ENCODE results near the gene SMIM45.

The SMIM45 gene

GRCh38 chr22:41951898-41952474 is at the start of gene SMIM45:
SMIM45 (plus strand) TSS chr22:41952150.
- DNase-seq, result no peak
- in situ Hi-C loops (cut with MboI; ENCODE audit: low pct_unique_long_range_greater_than_20kb, low sequenced_read_pairs), result no loop called here

DNA sequence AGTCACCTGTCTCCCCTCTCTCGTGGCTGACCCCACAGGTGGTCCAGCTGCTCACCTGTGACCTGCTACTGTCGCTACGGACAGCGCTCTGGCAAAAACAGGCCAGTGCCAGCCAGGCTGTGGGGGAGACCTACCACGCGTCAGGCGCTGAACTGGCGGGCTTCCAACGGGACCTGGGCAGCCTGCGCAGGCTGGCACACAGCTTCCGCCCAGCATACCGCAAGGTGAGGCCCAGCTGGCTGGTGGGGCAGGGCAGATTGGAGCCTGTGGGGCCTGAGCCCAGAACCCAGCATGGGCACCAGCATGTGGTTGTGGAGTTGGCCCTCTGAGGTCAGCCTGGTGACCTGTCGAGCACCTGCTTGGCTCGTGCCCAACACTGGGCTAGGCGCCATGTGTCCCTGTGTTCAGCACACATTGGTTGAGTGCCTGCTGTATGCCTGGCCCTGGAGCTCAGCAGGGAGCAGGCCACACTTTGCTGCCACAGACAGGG is 49.0 kb upstream of the SMIM45 start:
- DNase-seq, result no peak
- in situ Hi-C loops (cut with MboI; ENCODE audit: low pct_unique_long_range_greater_than_20kb, low sequenced_read_pairs), result no loop called here

- in situ Hi-C loops (cut with MboI; ENCODE audit: low pct_unique_long_range_greater_than_20kb, low sequenced_read_pairs), result no loop called here
- no peak for DNase-seq
These were observed 47.2 kb upstream of the SMIM45 start for GRCh38 chr22:41904450-41905410.

GRCh38 chr22:41905411-41906202 is 46.3 kb upstream of the SMIM45 start:
- no peak for DNase-seq
- in situ Hi-C loops (cut with MboI; ENCODE audit: low pct_unique_long_range_greater_than_20kb, low sequenced_read_pairs), result no loop called here

DNA sequence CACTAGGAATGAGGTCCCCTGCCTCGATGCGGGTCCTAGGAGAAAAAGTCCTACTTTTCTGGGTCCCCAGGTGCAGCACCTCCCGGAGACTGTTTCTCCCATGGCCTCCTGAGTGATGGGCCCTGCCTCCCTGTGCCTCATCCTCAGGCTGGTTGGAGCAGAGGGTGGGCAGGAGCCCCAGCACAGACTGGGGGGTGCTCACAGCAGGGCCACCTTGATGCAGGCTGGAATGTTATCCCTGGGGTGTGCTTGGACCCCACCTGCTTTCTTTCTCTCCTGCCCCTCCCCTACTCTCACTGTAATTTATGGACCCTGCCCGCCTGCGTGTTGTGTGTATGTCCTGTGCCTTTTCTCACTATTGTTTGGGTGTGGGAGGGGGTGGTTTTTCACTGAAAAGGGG is 45.1 kb upstream of the SMIM45 start:
- in situ Hi-C loops (cut with MboI; ENCODE audit: low pct_unique_long_range_greater_than_20kb, low sequenced_read_pairs), result no loop called here
- no peak for DNase-seq

DNA sequence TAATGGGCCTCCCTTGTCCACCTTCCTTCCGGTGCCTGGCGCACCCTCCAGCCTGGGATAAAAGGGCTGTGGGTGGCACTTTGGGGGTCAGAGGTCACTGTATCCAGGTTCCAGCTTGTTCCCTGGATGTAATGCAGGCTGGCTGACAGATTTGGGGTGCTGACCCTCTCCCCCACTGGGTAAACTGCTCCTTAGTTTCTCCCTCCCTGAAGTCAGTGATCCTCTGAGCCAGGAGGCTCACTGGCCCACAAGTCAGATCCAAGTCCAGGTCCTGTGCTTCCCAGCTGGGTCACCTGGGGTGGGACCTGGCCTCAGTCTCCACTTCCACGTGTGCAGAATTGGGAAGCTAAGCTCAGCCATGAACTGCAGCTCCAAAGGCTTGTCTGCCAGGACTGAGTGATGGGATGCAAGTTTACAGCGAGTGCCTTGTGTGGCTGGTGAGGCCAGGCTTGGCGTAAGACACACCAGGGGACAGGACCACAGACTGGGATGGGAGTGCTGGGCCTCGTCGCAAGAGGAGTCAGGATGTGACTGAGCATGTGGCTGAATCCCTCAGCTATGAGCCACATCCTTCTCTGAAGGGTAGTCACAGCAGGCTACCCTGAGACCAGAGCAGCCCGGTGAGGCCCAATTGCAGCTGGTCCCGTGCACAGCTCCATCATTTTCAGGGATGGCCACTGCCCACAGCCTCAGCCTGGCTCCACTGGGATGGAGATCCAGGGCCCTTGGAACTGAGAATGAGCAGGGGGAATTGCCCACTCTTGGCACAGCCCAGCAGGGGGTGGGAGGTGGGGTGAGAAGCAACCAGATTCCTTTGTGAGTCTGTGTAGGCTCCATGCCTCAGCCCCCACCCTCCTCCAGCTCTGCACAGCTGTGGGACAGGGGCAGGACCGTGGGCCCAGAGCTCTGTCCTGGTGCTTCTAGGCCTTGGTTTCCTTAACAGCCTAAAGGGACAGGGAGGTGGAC is 44.2 kb upstream of the SMIM45 start:
- DNase-seq, result no peak
- in situ Hi-C loops (cut with MboI; ENCODE audit: low pct_unique_long_range_greater_than_20kb, low sequenced_read_pairs), result no loop called here

DNA sequence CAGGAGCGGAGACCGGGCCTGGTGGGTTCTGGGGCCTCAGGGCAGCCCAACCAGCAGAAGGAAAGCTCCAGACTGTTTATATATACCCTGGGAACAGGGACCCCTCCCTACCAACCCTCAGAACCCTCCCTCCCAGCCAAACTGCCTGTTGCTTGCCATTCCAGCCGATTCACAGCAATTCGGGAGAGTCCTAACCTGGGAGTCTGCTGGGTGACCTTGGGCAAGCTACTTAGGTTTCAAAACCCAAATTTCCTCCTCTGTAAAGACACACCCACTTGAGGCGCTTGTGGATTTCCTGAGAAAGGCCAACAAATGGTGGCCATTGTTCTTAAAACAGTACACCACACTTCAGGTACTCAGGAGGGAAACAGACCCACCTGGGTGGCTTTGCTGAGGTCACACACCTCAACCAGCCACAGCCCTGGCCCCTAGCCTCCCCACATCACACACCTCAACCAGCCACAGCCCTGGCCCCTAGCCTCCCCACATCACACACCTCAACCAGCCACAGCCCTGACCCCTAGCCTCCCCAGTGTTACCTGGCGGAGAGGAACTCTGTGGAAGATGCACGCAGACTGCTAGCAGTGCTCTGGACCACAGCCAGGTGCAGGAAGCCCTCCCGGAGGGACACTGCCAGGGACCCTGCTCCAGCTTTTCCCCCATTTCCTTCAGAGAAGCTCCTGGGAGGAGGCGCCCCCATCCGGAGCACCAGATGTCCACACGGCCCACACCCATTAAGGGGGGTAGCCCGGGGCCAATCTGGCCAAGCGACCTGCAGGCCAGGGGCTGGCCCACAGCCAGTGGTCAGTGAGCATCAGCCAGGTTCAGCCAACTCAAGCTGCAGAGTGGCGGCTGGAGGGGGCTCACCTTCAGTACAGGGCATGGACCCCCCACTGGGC is 43.3 kb upstream of the SMIM45 start:
- in situ Hi-C loops (cut with MboI; ENCODE audit: low pct_unique_long_range_greater_than_20kb, low sequenced_read_pairs), result no loop called here
- DNase-seq, result no peak

DNA sequence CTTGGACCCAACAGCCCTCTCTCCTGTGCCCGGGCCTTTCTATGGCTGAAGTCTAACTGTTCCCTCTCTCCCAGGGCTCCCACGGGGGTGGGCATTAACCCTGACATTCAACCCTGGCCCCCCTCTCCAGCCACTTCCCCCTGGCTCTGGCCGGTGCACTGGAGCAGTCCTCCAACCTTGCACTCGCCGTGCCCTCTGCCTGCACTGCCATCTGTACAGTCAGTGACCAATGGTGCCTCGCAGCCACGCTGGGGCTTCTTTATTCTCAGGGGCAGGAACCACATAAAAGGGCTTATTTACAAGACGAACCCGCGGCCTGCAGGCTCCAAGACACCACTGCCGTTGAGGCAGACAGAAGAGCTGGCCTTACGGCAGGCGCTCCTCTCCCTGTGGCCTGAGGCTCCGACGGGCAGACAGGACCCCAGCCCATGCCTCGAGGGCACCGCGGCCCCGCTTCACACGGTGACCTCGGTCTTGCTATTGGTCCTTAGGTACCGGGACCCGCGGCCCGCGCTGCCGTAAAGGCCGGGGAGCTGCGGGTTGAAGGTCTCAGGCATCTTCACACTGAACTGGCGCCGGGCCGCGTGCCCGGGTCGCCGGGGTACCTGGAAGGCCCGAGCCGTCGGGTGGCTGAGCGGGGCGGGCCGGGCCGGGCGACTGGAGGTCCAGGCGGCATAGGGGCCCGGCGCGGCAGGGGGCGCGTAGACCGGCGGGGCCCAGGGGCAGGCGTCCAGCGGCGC is 42.5 kb upstream of the SMIM45 start:
- DNase-seq, result no peak
- in situ Hi-C loops (cut with MboI; ENCODE audit: low pct_unique_long_range_greater_than_20kb, low sequenced_read_pairs), result no loop called here

- in situ Hi-C loops (cut with MboI; ENCODE audit: low pct_unique_long_range_greater_than_20kb, low sequenced_read_pairs), result no loop called here
- DNase-seq, result no peak
These were observed 41.6 kb upstream of the SMIM45 start for GRCh38 chr22:41910050-41911000.

GRCh38 chr22:41911001-41911611 is 40.8 kb upstream of the SMIM45 start:
- DNase-seq, result no peak
- in situ Hi-C loops (cut with MboI; ENCODE audit: low pct_unique_long_range_greater_than_20kb, low sequenced_read_pairs), result no loop called here

DNA sequence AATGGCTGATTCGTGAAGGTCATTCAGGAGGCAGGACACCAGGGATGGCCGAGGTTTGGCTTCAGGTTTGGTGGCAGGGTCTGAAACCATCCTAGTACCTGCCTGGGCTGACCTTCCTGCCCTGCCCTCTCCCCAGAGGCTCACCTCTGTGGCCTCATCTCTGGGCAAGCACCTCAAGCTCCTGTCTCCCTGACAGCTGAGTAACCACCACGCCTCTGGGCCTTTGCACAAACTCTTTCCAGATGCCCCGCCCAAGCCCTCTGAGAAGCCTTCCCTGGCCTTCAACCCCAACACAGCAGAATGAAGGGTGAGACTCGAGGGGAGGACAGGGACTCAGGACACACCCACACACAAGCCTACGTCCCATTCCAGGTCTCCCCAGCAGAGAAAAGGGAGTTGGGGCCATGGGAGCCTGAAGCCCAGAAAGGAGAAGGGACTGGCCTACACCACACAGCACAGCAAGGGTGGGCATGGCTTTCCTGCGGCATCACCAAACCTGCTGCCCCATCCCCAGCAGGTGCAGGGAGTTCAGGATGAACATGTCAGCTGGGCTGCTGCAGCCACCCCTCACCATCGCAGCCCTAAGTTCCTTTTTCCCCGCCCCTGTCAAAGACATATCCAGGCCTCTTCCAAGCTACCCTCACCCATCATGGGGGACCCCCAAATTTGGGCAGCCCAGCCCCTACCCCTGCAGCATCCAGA is 39.5 kb upstream of the SMIM45 start:
- no peak for DNase-seq
- in situ Hi-C loops (cut with MboI; ENCODE audit: low pct_unique_long_range_greater_than_20kb, low sequenced_read_pairs), result no loop called here

- in situ Hi-C loops (cut with MboI; ENCODE audit: low pct_unique_long_range_greater_than_20kb, low sequenced_read_pairs), result no loop called here
- DNase-seq, result no peak
These were observed 38.8 kb upstream of the SMIM45 start for GRCh38 chr22:41913040-41913719.

DNA sequence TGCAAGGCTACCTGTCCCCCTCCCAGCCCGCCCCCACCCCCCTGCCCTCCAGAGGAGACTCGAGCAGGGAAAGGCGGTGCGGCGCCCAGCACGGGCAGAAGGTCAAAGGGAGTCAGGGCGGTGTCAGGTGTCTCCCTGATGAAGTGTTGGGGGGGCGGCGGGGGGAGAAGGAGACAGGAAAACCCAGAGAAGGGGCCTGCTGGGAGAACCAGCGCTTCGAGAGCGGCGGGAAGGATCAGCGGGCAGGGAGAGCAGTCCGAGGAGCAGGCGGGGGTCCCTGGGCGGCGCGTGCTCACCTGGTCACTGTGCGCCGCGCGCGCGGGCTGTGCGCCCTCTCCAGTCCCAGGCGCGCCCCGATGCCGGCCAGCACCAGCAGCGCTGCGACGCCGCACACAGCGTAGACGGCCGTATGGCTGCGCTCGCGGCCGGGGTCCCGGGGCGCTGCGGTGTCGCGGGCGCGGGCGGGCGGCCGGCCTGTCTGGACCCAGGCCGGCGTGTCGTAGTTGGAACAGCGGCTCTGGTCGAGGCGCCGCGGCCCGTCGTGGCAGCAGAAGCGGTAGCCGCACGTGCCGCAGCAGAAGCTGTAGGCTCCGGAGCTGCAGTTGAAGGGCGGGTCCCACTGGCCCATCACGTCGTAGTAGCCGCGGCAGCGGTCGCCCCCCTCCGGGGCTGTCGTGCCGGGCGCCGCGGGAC is 38.0 kb upstream of the SMIM45 start:
- no peak for DNase-seq
- in situ Hi-C loops (cut with MboI; ENCODE audit: low pct_unique_long_range_greater_than_20kb, low sequenced_read_pairs), result no loop called here

GRCh38 chr22:41914611-41915034 is 37.3 kb upstream of the SMIM45 start:
- in situ Hi-C loops (cut with MboI; ENCODE audit: low pct_unique_long_range_greater_than_20kb, low sequenced_read_pairs), result no loop called here
- no peak for DNase-seq

All from KBM-7 (cell line).